ENCODE measurements around the gene FKBP4.

DNA sequence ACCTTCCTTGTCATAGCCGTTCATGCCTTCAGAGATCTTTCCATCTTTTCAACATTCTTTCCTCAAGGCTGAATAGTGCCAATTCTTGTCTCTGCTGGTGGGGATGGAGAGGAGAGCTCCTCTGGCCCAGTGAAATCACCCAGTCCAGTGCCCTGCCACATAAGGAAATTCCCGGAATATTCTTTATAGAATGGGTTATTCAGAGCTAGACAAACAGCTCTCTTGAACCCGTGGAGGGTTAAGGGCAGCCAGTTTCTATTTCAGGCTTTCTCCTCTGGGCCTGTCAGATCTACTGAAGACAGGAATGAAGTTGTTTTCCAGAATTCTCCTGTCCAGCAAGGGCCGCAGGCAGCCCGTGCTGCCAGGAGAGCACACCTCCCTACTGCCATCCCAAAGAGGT lies 48.2 kb downstream of the FKBP4 start:
- TF ChIP-seq, protein P1, sequence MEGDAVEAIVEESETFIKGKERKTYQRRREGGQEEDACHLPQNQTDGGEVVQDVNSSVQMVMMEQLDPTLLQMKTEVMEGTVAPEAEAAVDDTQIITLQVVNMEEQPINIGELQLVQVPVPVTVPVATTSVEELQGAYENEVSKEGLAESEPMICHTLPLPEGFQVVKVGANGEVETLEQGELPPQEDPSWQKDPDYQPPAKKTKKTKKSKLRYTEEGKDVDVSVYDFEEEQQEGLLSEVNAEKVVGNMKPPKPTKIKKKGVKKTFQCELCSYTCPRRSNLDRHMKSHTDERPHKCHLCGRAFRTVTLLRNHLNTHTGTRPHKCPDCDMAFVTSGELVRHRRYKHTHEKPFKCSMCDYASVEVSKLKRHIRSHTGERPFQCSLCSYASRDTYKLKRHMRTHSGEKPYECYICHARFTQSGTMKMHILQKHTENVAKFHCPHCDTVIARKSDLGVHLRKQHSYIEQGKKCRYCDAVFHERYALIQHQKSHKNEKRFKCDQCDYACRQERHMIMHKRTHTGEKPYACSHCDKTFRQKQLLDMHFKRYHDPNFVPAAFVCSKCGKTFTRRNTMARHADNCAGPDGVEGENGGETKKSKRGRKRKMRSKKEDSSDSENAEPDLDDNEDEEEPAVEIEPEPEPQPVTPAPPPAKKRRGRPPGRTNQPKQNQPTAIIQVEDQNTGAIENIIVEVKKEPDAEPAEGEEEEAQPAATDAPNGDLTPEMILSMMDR (conservative IDR thresholded peaks at IDR 0.05) = no peak
- TF ChIP-seq ZFX (IDR thresholded peaks at IDR 0.05) = no peak
